Stomach (tissue), 19 donors: ENCODE measurements around the gene UBA7. TPM values are rescaled to one million over a fixed set of nuclear protein-coding genes. Genes with fewer than 3 reads are reported as not detected.

Experiments
- DNase-seq, 2 donors: peaks; one replicate each; pipeline versions ENCODE4 v3.0.0 to v3.0.0-alpha.2; 2013 to 2019
- H3K27ac ChIP-seq, 5 donors: fragments of 200-600 bp in 4 of 5; sonication (generic) in 4 of 5; one replicate each; pipeline ENCODE4 v1.5.1; 2013 to 2019; ENCODE audit warnings: mild to moderate bottlenecking in 1 of 5, moderate library complexity in 1 of 5
- H3K27me3 ChIP-seq, 3 donors: fragments of 200-600 bp; sonication (generic); one replicate each; pipeline ENCODE4 v1.5.1; 2017 to 2019; ENCODE audit warnings: mixed run types in 1 of 3
- H3K36me3 ChIP-seq, 4 donors: fragments of 200-600 bp; sonication (generic); 1 replicate in 3 of 4; 2 replicates in 1 of 4; pipeline ENCODE4 v1.5.1; 2016 to 2019
- H3K4me1 ChIP-seq, 4 donors: fragments of 200-600 bp; sonication (generic); one replicate each; pipeline ENCODE4 v1.5.1; 2016 to 2019
- H3K4me3 ChIP-seq, 4 donors: fragments of 200-600 bp; sonication (generic) in 3 of 4; one replicate each; pipeline ENCODE4 v1.5.1; 2016 to 2019; ENCODE audit warnings: mild to moderate bottlenecking in 1 of 4
- H3K9me3 ChIP-seq, 4 donors: fragments of 200-600 bp; sonication (generic); one replicate each; pipeline ENCODE4 v1.5.1; 2016 to 2019
- EP300 ChIP-seq: sonication (generic); formaldehyde crosslinking; IDR thresholded peaks from one replicate; pipeline ENCODE4 v1.6.1; 2017; ENCODE audit warnings: antibody characterized with exemption
- POLR2A ChIP-seq, 4 donors: fragments of 450-650 bp; IDR thresholded peaks; one replicate each; pipeline ENCODE4 v1.6.1; 2016; ENCODE audit warnings: antibody characterized with exemption in 4 of 4, control low read depth in 2 of 4, mild to moderate bottlenecking in 1 of 4, moderate library complexity in 1 of 4
- POLR2AphosphoS5 ChIP-seq, 3 donors: sonication (generic); formaldehyde crosslinking; IDR thresholded peaks; one replicate each; pipeline ENCODE4 v1.6.1; 2016; ENCODE audit warnings: antibody characterized with exemption in 3 of 3
- WGBS, 5 donors: extraction: QIAGEN DNeasy Blood & Tissue Kit in 3 of 5; methylation state at CpG; one replicate each; pipeline versions ENCODE4 v1.1.5 to v1.1.7; 2013 to 2018; 5-methylcytosine and 5-hydroxymethylcytosine counted together
- intact Hi-C: fragments of 100-400 bp; cut with DNase I; formaldehyde crosslinking; loops from one replicate; pipeline ENCODE4 v1.15.1; 2023; ENCODE audit warnings: low total_unique reads
- long read RNA-seq, 10 donors: transcript quantifications; one replicate each; lab custom pipeline, GENCODE V29; 2026
- polyA plus RNA-seq, 3 donors: library from polyadenylated mRNA; stranded (reverse); fragments of 200-250 nt; gene quantifications; one replicate each; pipeline ENCODE4 v1.2.3, GENCODE V29; 2013
- total RNA-seq, 5 donors: library from RNA; depleted of rRNA; stranded (reverse); fragments of >200 nt; gene quantifications; one replicate each; pipeline versions ENCODE4 v1.1.0 to v1.2.3, GENCODE V29; 2014 to 2016
- TF ChIP-seq, protein P1 (sequence below), 7 experiments: fragments of 450-650 bp in 4 of 7; fragments of 200-600 bp in 3 of 7; sonication (generic) in 3 of 7; IDR thresholded peaks; one replicate each; pipeline ENCODE4 v1.5.1; 2016 to 2019; ENCODE audit warnings: antibody characterized with exemption in 7 of 7, control low read depth in 2 of 7, mild to moderate bottlenecking in 1 of 7
- donor health status: healthy with polysubstance abuse.
- donor health status: Bipolar disorder and iron deficiency.
- donor health status: healthy.

Gene UBA7, protein sequence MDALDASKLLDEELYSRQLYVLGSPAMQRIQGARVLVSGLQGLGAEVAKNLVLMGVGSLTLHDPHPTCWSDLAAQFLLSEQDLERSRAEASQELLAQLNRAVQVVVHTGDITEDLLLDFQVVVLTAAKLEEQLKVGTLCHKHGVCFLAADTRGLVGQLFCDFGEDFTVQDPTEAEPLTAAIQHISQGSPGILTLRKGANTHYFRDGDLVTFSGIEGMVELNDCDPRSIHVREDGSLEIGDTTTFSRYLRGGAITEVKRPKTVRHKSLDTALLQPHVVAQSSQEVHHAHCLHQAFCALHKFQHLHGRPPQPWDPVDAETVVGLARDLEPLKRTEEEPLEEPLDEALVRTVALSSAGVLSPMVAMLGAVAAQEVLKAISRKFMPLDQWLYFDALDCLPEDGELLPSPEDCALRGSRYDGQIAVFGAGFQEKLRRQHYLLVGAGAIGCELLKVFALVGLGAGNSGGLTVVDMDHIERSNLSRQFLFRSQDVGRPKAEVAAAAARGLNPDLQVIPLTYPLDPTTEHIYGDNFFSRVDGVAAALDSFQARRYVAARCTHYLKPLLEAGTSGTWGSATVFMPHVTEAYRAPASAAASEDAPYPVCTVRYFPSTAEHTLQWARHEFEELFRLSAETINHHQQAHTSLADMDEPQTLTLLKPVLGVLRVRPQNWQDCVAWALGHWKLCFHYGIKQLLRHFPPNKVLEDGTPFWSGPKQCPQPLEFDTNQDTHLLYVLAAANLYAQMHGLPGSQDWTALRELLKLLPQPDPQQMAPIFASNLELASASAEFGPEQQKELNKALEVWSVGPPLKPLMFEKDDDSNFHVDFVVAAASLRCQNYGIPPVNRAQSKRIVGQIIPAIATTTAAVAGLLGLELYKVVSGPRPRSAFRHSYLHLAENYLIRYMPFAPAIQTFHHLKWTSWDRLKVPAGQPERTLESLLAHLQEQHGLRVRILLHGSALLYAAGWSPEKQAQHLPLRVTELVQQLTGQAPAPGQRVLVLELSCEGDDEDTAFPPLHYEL
- 100 to 1,000 TPM in 1 of 5 donors, 10 to 100 TPM in 4; 36.2 to 250 (median 76.3) TPM for total RNA-seq
- polyA plus RNA-seq, result 10 to 100 TPM; 27.2 to 56.2 (median 30.2) TPM
- long read RNA-seq, donor 1, partial matches to known transcripts, result 13 of 15 reads
- long read RNA-seq, donor 1, other reads (novel, unspliced or antisense), result 0 of 15 reads
- long read RNA-seq, donor 2, partial matches to known transcripts, result 17 of 19 reads
- long read RNA-seq, donor 2, other reads (novel, unspliced or antisense), result 0 of 19 reads
- long read RNA-seq, donor 3, partial matches to known transcripts, result 9 of 9 reads
- long read RNA-seq, donor 3, other reads (novel, unspliced or antisense), result 0 of 9 reads
- long read RNA-seq, donor 4, partial matches to known transcripts, result 0 of 1 reads
- long read RNA-seq, donor 4, other reads (novel, unspliced or antisense), result 0 of 1 reads
- long read RNA-seq, donor 5, partial matches to known transcripts, result 0 of 4 reads
- long read RNA-seq, donor 5, other reads (novel, unspliced or antisense), result 0 of 4 reads
- long read RNA-seq, donor 6, result 0 reads
- long read RNA-seq, donor 7, partial matches to known transcripts, result 11 of 17 reads
- long read RNA-seq, donor 7, other reads (novel, unspliced or antisense), result 0 of 17 reads
- long read RNA-seq, donor 8, partial matches to known transcripts, result 13 of 16 reads
- long read RNA-seq, donor 8, other reads (novel, unspliced or antisense), result 0 of 16 reads
- long read RNA-seq, donor 9, partial matches to known transcripts, result 9 of 11 reads
- long read RNA-seq, donor 9, other reads (novel, unspliced or antisense), result 0 of 11 reads
- long read RNA-seq, donor 10, result 0 reads

GRCh38 chr3:49813497-49814174 lies at the start of gene UBA7:
TSS of gene UBA7 (minus strand) at chr3:49813953. CDS start at chr3:49813787, 166 bp downstream.
- peak within 1 kb of the TSS; percentile 53 to 85 (median 82) for H3K27ac ChIP-seq
- intact Hi-C loops, result no loop called here
- whole genome bisulfite sequencing, 5 donors, result 2 to 12% (median 7%) methylated on average over 7 to 9 of the region's 9 CpGs

GRCh38 chr3:49859576-49860305 lies 46.0 kb upstream of the UBA7 start:
- Histone ChIP-seq H3K36me3 (no peaks in the 10 kb centered on the region), H3K4me3 (no peak overlapping the region), H3K27me3 (peaks cover 0 to 14% (median 7%) of the 10 kb centered on the region in 3 donors), H3K4me1 (peaks cover 9 to 15% (median 11%) of the 10 kb centered on the region in 4 donors), H3K27ac (no peak overlapping the region), H3K9me3 (no peaks in the 10 kb centered on the region)
- intact Hi-C loops, result no loop called here
- peak in 1 of 2 donors; percentile 0 for DNase-seq
- TF ChIP-seq, protein P1, sequence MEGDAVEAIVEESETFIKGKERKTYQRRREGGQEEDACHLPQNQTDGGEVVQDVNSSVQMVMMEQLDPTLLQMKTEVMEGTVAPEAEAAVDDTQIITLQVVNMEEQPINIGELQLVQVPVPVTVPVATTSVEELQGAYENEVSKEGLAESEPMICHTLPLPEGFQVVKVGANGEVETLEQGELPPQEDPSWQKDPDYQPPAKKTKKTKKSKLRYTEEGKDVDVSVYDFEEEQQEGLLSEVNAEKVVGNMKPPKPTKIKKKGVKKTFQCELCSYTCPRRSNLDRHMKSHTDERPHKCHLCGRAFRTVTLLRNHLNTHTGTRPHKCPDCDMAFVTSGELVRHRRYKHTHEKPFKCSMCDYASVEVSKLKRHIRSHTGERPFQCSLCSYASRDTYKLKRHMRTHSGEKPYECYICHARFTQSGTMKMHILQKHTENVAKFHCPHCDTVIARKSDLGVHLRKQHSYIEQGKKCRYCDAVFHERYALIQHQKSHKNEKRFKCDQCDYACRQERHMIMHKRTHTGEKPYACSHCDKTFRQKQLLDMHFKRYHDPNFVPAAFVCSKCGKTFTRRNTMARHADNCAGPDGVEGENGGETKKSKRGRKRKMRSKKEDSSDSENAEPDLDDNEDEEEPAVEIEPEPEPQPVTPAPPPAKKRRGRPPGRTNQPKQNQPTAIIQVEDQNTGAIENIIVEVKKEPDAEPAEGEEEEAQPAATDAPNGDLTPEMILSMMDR (IDR thresholded peaks at IDR 0.05), result no peak
- TF ChIP-seq POLR2AphosphoS5 (IDR thresholded peaks at IDR 0.05), result no peak
- 60 to 88% (median 80%) methylated on average over 1 to 12 of the region's 12 CpGs for WGBS, 5 donors

More at GRCh38 chr3:49813497-49814174, at the start of gene UBA7:
- peak; percentile 61 to 89 for DNase-seq
- Histone ChIP-seq H3K36me3 (peaks cover 7 to 40% (median 38%) of the 10 kb centered on the region in 4 donors), H3K9me3 (no peaks in the 10 kb centered on the region), H3K4me3 (peak within 1 kb of the TSS; percentile 50 to 58 (median 54)), H3K27me3 (no peaks in the 10 kb centered on the region), H3K4me1 (peaks cover 13 to 35% (median 25%) of the 10 kb centered on the region in 4 donors)
- TF ChIP-seq POLR2A (IDR thresholded peaks at IDR 0.05) (no peak), POLR2AphosphoS5 (IDR thresholded peaks at IDR 0.05) (peak; percentile 19 to 41 (median 26))

DNA sequence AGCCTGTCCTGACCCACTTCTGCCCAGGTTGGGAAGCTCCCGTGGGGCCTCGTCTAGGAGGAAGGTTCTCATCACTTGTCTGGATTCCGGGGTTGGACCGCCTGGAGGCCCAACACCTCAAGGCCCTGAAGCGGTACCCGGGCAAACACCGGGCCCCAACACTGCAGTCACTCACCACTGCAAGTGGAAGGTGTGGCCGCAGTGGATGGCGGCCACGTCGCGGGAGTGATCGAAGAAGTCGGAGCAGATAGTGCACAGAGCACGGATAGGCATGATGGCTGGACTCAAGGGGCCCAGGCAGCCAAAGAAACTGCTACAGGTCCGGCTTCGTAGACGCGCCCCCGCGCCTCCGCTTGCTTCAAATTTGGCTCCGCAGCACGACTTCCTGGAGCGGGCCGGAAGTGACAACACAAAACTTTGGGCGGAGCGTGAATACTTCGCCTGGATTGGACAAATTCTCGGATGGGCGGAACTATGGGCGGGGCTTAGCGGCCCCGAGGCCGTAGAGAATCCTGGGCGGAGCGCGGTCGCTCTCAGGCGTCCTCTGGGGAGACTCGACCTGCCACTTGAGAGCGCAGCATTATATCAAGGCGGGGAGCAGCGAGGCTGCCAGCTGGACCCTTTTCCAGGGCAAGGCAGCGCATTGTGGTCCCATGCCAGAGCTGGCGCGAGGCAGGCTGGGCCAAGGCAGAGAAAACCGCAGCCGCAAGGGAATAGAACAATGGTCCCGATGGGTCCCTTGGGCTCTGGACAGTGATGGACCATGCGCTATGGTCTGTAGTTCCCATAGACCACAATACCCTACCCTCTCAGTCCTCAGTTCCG lies 42.6 kb upstream of the UBA7 start, which contains the start of gene TRAIP:
Gene TRAIP (minus strand): TSS at position 384 of the 825 bp plus-strand sequence. CDS start 111 bp downstream, at position 273.
- intact Hi-C loops, result no loop called here
- peak within 1 kb of the TSS; percentile 54 to 70 (median 65) for H3K4me3 ChIP-seq
- no peaks in the 10 kb centered on the region for H3K27me3 ChIP-seq
- H3K9me3 ChIP-seq, result no peaks in the 10 kb centered on the region
- WGBS, 5 donors, result 2 to 5% (median 3%) methylated on average over 7 to 52 of the region's 52 CpGs
- no peak for TF ChIP-seq POLR2A (IDR thresholded peaks at IDR 0.05)
- no peak for TF ChIP-seq EP300
- TF ChIP-seq, protein P1 (IDR thresholded peaks at IDR 0.05), result no peak
- peak; percentile 24 to 80 (median 57) for TF ChIP-seq POLR2AphosphoS5 (IDR thresholded peaks at IDR 0.05)
- peak in 1 of 2 donors; percentile 95 for DNase-seq
- H3K36me3 ChIP-seq, result no peaks in the 10 kb centered on the region
- peaks cover 9 to 15% (median 11%) of the 10 kb centered on the region in 4 donors for H3K4me1 ChIP-seq
- peak within 1 kb of the TSS; percentile 70 to 84 (median 76) for H3K27ac ChIP-seq
